K562 (cell line): ENCODE measurements around the gene IPO5. TPM values are rescaled to one million over a fixed set of nuclear protein-coding genes. Genes with fewer than 3 reads are reported as not detected.

Experiments
- ATAC-seq: fragments of 200-7000 bp; cut with Tn5 transposase; 3 replicates; pipeline ENCODE4 v1.9.1; 2020; ENCODE audit warnings: moderate library complexity
- BruUV-seq: library from RNA; stranded (reverse); fragments of 400-500 nt; replicated peaks from 2 replicates; lab custom pipeline; 2021; lab: Mats Ljungman, UMichigan
- CTCF ChIA-PET: fragments of 300-600 bp; formaldehyde crosslinking; extraction: SDS; loops from one replicate; lab custom pipeline; 2021; ENCODE audit warnings: low intra/inter-chr PET ratio; lab: Yijun Ruan, JAX
- POLR2A ChIA-PET: fragments of 300-600, 350-650 bp; sonication (Branson Sonifier 250); formaldehyde crosslinking; extraction: SDS; loops from one replicate; lab custom pipeline; 2021; ENCODE audit warnings: antibody characterized with exemption, inconsistent platforms; lab: Yijun Ruan, JAX
- DNase-seq, 4 experiments: peaks; one replicate each; pipeline versions ENCODE4 v3.0.0 to v3.0.0-alpha.2; 2011 to 2018; ENCODE audit warnings: low spot score in 3 of 4, mixed read lengths in 3 of 4; ENCODE audit errors: extremely low read depth in 1 of 4
- FAIRE-seq: peaks from 2 replicates; lab custom pipeline; 2011; peaks lifted over from hg19 to GRCh38; lab: Jason Lieb, UNC
- H2AFZ ChIP-seq: 2 replicates; pipeline ENCODE4 v1.6.0; 2011; ENCODE audit warnings: low read depth, low read length, control low read depth, inconsistent platforms
- H3K27ac ChIP-seq: fragments of 200-600 bp; 3 replicates; pipeline ENCODE4 v1.8.0; 2011; ENCODE audit warnings: low read depth, mild to moderate bottlenecking, control low read depth, inconsistent platforms, low read length, moderate library complexity, mixed read lengths; ENCODE audit errors: extremely low read depth
- H3K27me3 ChIP-seq, 2 experiments: fragments of 300-600 bp in 1 of 2; 2 replicates in 1 of 2; 3 replicates in 1 of 2; pipeline versions ENCODE4 v1.6.0 to v1.8.0; 2011; ENCODE audit warnings: inconsistent platforms in 2 of 2, low read length in 2 of 2, mild to moderate bottlenecking in 1 of 2, mixed read lengths in 1 of 2, moderate library complexity in 1 of 2; ENCODE audit not compliant: control insufficient read depth in 2 of 2, insufficient read depth in 2 of 2
- H3K36me3 ChIP-seq: fragments of 300-600 bp; 3 replicates; pipeline ENCODE4 v1.8.0; 2011; ENCODE audit warnings: mild to moderate bottlenecking, low read length, inconsistent platforms; ENCODE audit not compliant: control insufficient read depth, insufficient read depth
- H3K4me1 ChIP-seq, 2 experiments: fragments of 200-600 bp in 1 of 2; replicated peaks in 1 of 2; 2 replicates in 1 of 2; 3 replicates in 1 of 2; pipeline versions ENCODE4 v1.5.1 to v1.8.0; 2011; ENCODE audit warnings: inconsistent platforms in 2 of 2, low read length in 2 of 2, mild to moderate bottlenecking in 1 of 2, mixed read lengths in 1 of 2, moderate library complexity in 1 of 2; ENCODE audit not compliant: control insufficient read depth in 2 of 2, insufficient read depth in 2 of 2
- H3K4me2 ChIP-seq: 2 replicates; pipeline ENCODE4 v1.6.1; 2011; ENCODE audit warnings: low read length, control low read depth, inconsistent platforms, mixed read lengths; ENCODE audit not compliant: insufficient read depth
- H3K4me3 ChIP-seq: fragments of 200-600 bp; sonication (generic), shearing (Covaris generic); 2 replicates; pipeline ENCODE4 v1.5.1; 2016; ENCODE audit warnings: control low read depth, inconsistent platforms
- H3K79me2 ChIP-seq: fragments of 200-600 bp; 3 replicates; pipeline ENCODE4 v1.8.0; 2011; ENCODE audit warnings: low read length, inconsistent platforms; ENCODE audit not compliant: control insufficient read depth, insufficient read depth
- H3K9ac ChIP-seq, 2 experiments: 2 replicates each; pipeline versions ENCODE4 v1.6.0 to v1.6.1; 2011; ENCODE audit warnings: low read depth in 2 of 2, low read length in 2 of 2, control low read depth in 1 of 2, inconsistent platforms in 1 of 2, mild to moderate bottlenecking in 1 of 2, mixed read lengths in 1 of 2; ENCODE audit not compliant: insufficient read depth in 1 of 2
- H3K9me1 ChIP-seq: one replicate; pipeline ENCODE4 v1.6.0; 2011; ENCODE audit warnings: inconsistent platforms, mild to moderate bottlenecking, low read length, moderate library complexity; ENCODE audit not compliant: control insufficient read depth, insufficient read depth
- H3K9me3 ChIP-seq: replicated peaks from 2 replicates; pipeline ENCODE4 v1.5.1; 2011; ENCODE audit warnings: low read depth, low read length, inconsistent platforms; ENCODE audit not compliant: control insufficient read depth, insufficient read depth
- H4K20me1 ChIP-seq: replicated peaks from 2 replicates; pipeline ENCODE4 v1.6.1; 2011; ENCODE audit warnings: low read length, inconsistent platforms, mixed read lengths; ENCODE audit not compliant: control insufficient read depth, insufficient read depth
- CBX2 ChIP-seq: fragments of 200-600 bp; sonication (generic); IDR thresholded peaks from one replicate; pipeline ENCODE4 v1.6.1; 2012; ENCODE audit warnings: mild to moderate bottlenecking, low read length, inconsistent platforms; ENCODE audit not compliant: insufficient read depth, poor library complexity, severe bottlenecking
- ELK1 ChIP-seq: sonication (generic); formaldehyde crosslinking; IDR thresholded peaks from 2 replicates; pipeline ENCODE4 v1.8.1; 2022; ENCODE audit warnings: missing genetic modification reagents
- ETV6 ChIP-seq, 3 experiments: fragments of 150-350 bp in 1 of 3; sonication (generic) in 1 of 3; formaldehyde crosslinking in 1 of 3; IDR thresholded peaks; 2 replicates each; pipeline versions ENCODE4 v1.6.1 to v1.8.0; 2014 to 2022; ENCODE audit warnings: borderline replicate concordance in 2 of 3, low read depth in 2 of 3, antibody characterized with exemption in 1 of 3, low read length in 1 of 3, mild to moderate bottlenecking in 1 of 3, missing genetic modification reagents in 1 of 3
- MXD1 ChIP-seq: fragments of 250-450 bp; sonication (Bioruptor Pico); IDR thresholded peaks from 2 replicates; pipeline ENCODE4 v1.8.0; 2021; ENCODE audit warnings: borderline replicate concordance, mild to moderate bottlenecking, moderate library complexity; ENCODE audit not compliant: poor library complexity, severe bottlenecking
- PTTG1 ChIP-seq: fragments of 450-650 bp; IDR thresholded peaks from 2 replicates; pipeline ENCODE4 v1.6.1; 2016; ENCODE audit warnings: low read depth, mild to moderate bottlenecking, missing genetic modification characterization, missing compliant biosample characterization
- STAT5A ChIP-seq: IDR thresholded peaks from 2 replicates; pipeline ENCODE4 v1.6.1; 2012; ENCODE audit warnings: low read length, inconsistent platforms, borderline replicate concordance
- TFAP4 ChIP-seq: sonication (generic); formaldehyde crosslinking; IDR thresholded peaks from 2 replicates; pipeline ENCODE4 v1.8.0; 2022; ENCODE audit warnings: missing genetic modification reagents, mild to moderate bottlenecking, moderate library complexity, borderline replicate concordance
- WGBS: fragments of 100-300 bp; shearing (Covaris generic); methylation state at CpG from one replicate; pipeline ENCODE4 v1.1.6; 2016; ENCODE audit warnings: low coverage, mixed read lengths; ENCODE audit not compliant: insufficient coverage; ENCODE audit errors: missing lambda C conversion rate; 5-methylcytosine and 5-hydroxymethylcytosine counted together
- in situ Hi-C: fragments of 300-500 bp; cut with MboI; formaldehyde crosslinking; loops from 4 replicates; pipeline ENCODE4 v1.15.0; 2018; ENCODE audit warnings: inconsistent platforms, mixed read lengths
- intact Hi-C: fragments of 100-400 bp; cut with micrococcal nuclease; formaldehyde crosslinking; loops from 2 replicates; pipeline ENCODE4 v1.14.2; 2022
- polyA plus RNA-seq, 8 experiments: library from polyadenylated mRNA; depleted of rRNA in 4 of 8; stranded (reverse) in 5 of 8; unstranded in 3 of 8; fragments of >200 nt; fragmentation: Nextera tagmentation in 2 of 8; fragmentation: Illumina TruSeq in 1 of 8; extraction: Ambion mirVana in 2 of 8; extraction: Trizol in 1 of 8; gene quantifications; 2 replicates each; pipeline versions ENCODE4 v1.2.1 to v1.2.3, GENCODE V29; 2011 to 2014; ENCODE audit warnings: inconsistent platforms in 1 of 8, missing spikeins in 1 of 8
- total RNA-seq, 7 experiments: library from RNA; depleted of rRNA in 6 of 7; stranded (reverse); fragments of >200 nt in 6 of 7; fragmentation: Illumina TruSeq in 2 of 7; extraction: Trizol in 2 of 7; gene quantifications; 2 replicates each; pipeline versions ENCODE4 v1.2.1 to v1.2.3, GENCODE V29; 2011 to 2021; ENCODE audit warnings: low replicate concordance in 1 of 7

The IPO5 gene
- total and polyA plus RNA-seq, 9 of the 15 experiments (the other 6 are each of a cell fraction or from before 2014, with no cell fraction given): 45.8 to 206 (median 134) TPM

GRCh38 chr13:97905517-97905916, 48.0 kb upstream of the IPO5 start:
- in situ Hi-C loops: no loop called here
- no peaks in the 10 kb centered on the region for H4K20me1 ChIP-seq
- no peaks in the 10 kb centered on the region for H3K9me3 ChIP-seq
- no peak overlapping the region for H3K4me2 ChIP-seq
- CTCF ChIA-PET: no interaction called here
- WGBS: 0% methylated on average over 1 of the region's 1 CpG
- BruUV-seq: no TSS peak
- no peak for TF ChIP-seq PTTG1
- no peak for TF ChIP-seq STAT5A
- no peak for TF ChIP-seq ETV6 (IDR thresholded peaks at IDR 0.05; ENCODE audit: borderline replicate concordance in 1 of 2, low read depth in 2 of 2, low read length in 1 of 2)
- no peak for TF ChIP-seq ETV6 (CRISPR knock-in tag; IDR thresholded peaks at IDR 0.05; ENCODE audit: borderline replicate concordance)
- no peak for TF ChIP-seq MXD1 (CRISPR knock-in tag)
- TF ChIP-seq ELK1 (CRISPR knock-in tag): no peak
- no peak for TF ChIP-seq CBX2
- no peak for TF ChIP-seq TFAP4 (CRISPR knock-in tag)
- TF ChIP-seq, all 486 proteins: peak for 0
- no peaks in the 10 kb centered on the region for H3K4me1 ChIP-seq
- H3K36me3 ChIP-seq: no peaks in the 10 kb centered on the region
- H3K9me1 ChIP-seq: no peaks in the 10 kb centered on the region
- no peak overlapping the region for H2AFZ ChIP-seq
- intact Hi-C loops: no loop called here
- H3K79me2 ChIP-seq: no peaks in the 10 kb centered on the region
- H3K27ac ChIP-seq: no peak overlapping the region
- ATAC-seq (no peak), FAIRE-seq (no peak), DNase-seq (no peak)
- POLR2A ChIA-PET: no interaction called here
- H3K4me3 ChIP-seq: no peak overlapping the region
- no peak overlapping the region for H3K9ac ChIP-seq
- H3K27me3 ChIP-seq: no peaks in the 10 kb centered on the region
